GM12878 (cell line): ENCODE results near the gene SHROOM4. TPM values are rescaled to one million over a fixed set of nuclear protein-coding genes. Genes with fewer than 3 reads are reported as not detected.

Experiments used
- ATAC-seq: fragments of 200-7000 bp; cut with Tn5 transposase; 3 replicates; pipeline ENCODE4 v1.9.1; 2020; ENCODE audit warnings: mild to moderate bottlenecking, moderate library complexity
- BruUV-seq: library from RNA; stranded (reverse); fragments of 400-500 nt; replicated peaks from 2 replicates; lab custom pipeline; 2021; lab: Mats Ljungman, UMichigan
- CTCF ChIA-PET: fragments of 300-600 bp; sonication (Branson Sonifier 250); formaldehyde crosslinking; extraction: SDS; loops from one replicate; lab custom pipeline; 2021; ENCODE audit warnings: inconsistent platforms; lab: Yijun Ruan, JAX
- POLR2A ChIA-PET: fragments of 350-600 bp; formaldehyde crosslinking; extraction: SDS; loops from one replicate; lab custom pipeline; 2021; ENCODE audit warnings: inconsistent platforms; lab: Charles Lee
- RAD21 ChIA-PET: fragments of 300-600 bp; sonication (Branson Sonifier 250); formaldehyde crosslinking; loops from one replicate; lab custom pipeline; 2023; ENCODE audit warnings: antibody characterized with exemption; ENCODE audit not compliant: unreplicated experiment; lab: Charles Lee
- SMC1A ChIA-PET: fragments of 300-600 bp; sonication (Branson Sonifier 250); formaldehyde crosslinking; loops from one replicate; lab custom pipeline; 2023; ENCODE audit not compliant: unreplicated experiment, uncharacterized antibody; lab: Charles Lee
- DNase-seq: peaks from one replicate; pipeline ENCODE4 v3.0.0-alpha.2; 2011; ENCODE audit warnings: low read depth, low spot score
- FAIRE-seq: peaks from 3 replicates; lab custom pipeline; 2011; peaks lifted over from hg19 to GRCh38; lab: Jason Lieb, UNC
- H2AFZ ChIP-seq: 2 replicates; pipeline ENCODE4 v1.6.0; 2011; ENCODE audit warnings: low read depth, low read length, control low read depth; ENCODE audit not compliant: control insufficient read depth
- H3K27ac ChIP-seq: 2 replicates; pipeline ENCODE4 v1.5.1; 2011; ENCODE audit warnings: control low read depth; ENCODE audit not compliant: control insufficient read depth, insufficient read depth
- H3K27me3 ChIP-seq, 2 experiments: replicated peaks in 1 of 2; 2 replicates each; pipeline versions ENCODE4 v1.6.0 to v1.6.1; 2011; ENCODE audit warnings: low read length in 1 of 2; ENCODE audit not compliant: control insufficient read depth in 2 of 2, insufficient read depth in 2 of 2
- H3K36me3 ChIP-seq, 2 experiments: 2 replicates each; pipeline ENCODE4 v1.5.1; 2011; ENCODE audit warnings: low read length in 1 of 2; ENCODE audit not compliant: control insufficient read depth in 2 of 2, insufficient read depth in 2 of 2
- H3K4me1 ChIP-seq: 2 replicates; pipeline ENCODE4 v1.6.1; 2011; ENCODE audit warnings: mild to moderate bottlenecking, low read length, moderate library complexity, mixed read lengths; ENCODE audit not compliant: control insufficient read depth, insufficient read depth
- H3K4me2 ChIP-seq: 2 replicates; pipeline ENCODE4 v1.6.0; 2011; ENCODE audit warnings: control low read depth; ENCODE audit not compliant: control insufficient read depth, insufficient read depth
- H3K4me3 ChIP-seq: fragments of 200-600 bp; sonication (generic); 2 replicates; pipeline ENCODE4 v1.5.1; 2016
- H3K79me2 ChIP-seq: 2 replicates; pipeline ENCODE4 v1.6.0; 2011; ENCODE audit warnings: low read length; ENCODE audit not compliant: control insufficient read depth, insufficient read depth
- H3K9ac ChIP-seq: 2 replicates; pipeline ENCODE4 v1.8.0; 2011; ENCODE audit warnings: low read length, control low read depth, mixed read lengths; ENCODE audit not compliant: control insufficient read depth, insufficient read depth
- H3K9me3 ChIP-seq: replicated peaks from 3 replicates; pipeline ENCODE4 v1.5.1; 2011; ENCODE audit warnings: mild to moderate bottlenecking, low read length; ENCODE audit not compliant: control insufficient read depth, insufficient read depth
- H4K20me1 ChIP-seq: 2 replicates; pipeline ENCODE4 v1.6.0; 2011; ENCODE audit not compliant: control insufficient read depth, insufficient read depth
- ATF2 ChIP-seq: IDR thresholded peaks from 2 replicates; pipeline ENCODE4 v1.6.1; 2012; ENCODE audit warnings: low read length, inconsistent platforms
- BCL11A ChIP-seq: IDR thresholded peaks from 2 replicates; pipeline ENCODE4 v1.6.1; 2011; ENCODE audit warnings: low read depth, low read length
- CBX3 ChIP-seq: fragments of 200-600 bp; sonication (generic); IDR thresholded peaks from 2 replicates; pipeline ENCODE4 v1.6.1; 2016; ENCODE audit warnings: low read depth, borderline replicate concordance
- CEBPB ChIP-seq, 2 experiments: fragments of 150-350 bp in 1 of 2; IDR thresholded peaks; 2 replicates each; pipeline ENCODE4 v1.6.1; 2012 to 2014; ENCODE audit warnings: low read depth in 2 of 2, low read length in 2 of 2, borderline replicate concordance in 1 of 2, inconsistent platforms in 1 of 2
- CHD2 ChIP-seq: IDR thresholded peaks from 2 replicates; pipeline ENCODE4 v1.6.1; 2011; ENCODE audit warnings: low read depth, low read length, improper control_type of control experiment, borderline replicate concordance
- DPF2 ChIP-seq: fragments of 450-650 bp; IDR thresholded peaks from 2 replicates; pipeline ENCODE4 v1.6.1; 2017; ENCODE audit warnings: mild to moderate bottlenecking
- MXI1 ChIP-seq: fragments of 150-350 bp; IDR thresholded peaks from 2 replicates; pipeline ENCODE4 v1.6.1; 2011; ENCODE audit warnings: low read depth, mild to moderate bottlenecking, inconsistent platforms, low read length, improper control_type of control experiment
- MYB ChIP-seq: fragments of 150-350 bp; IDR thresholded peaks from 2 replicates; pipeline ENCODE4 v1.6.1; 2014; ENCODE audit warnings: mild to moderate bottlenecking, low read depth, low read length, borderline replicate concordance
- SIX5 ChIP-seq: IDR thresholded peaks from 2 replicates; pipeline ENCODE4 v1.6.1; 2011; ENCODE audit warnings: mild to moderate bottlenecking, low read depth, low read length, moderate library complexity; ENCODE audit not compliant: severe bottlenecking
- SMAD5 ChIP-seq: IDR thresholded peaks from 2 replicates; pipeline ENCODE4 v1.6.1; 2016; ENCODE audit warnings: antibody characterized with exemption, low read depth
- ZNF384 ChIP-seq: IDR thresholded peaks from 2 replicates; pipeline ENCODE4 v1.6.1; 2012; ENCODE audit warnings: low read depth, mild to moderate bottlenecking, low read length, improper control_type of control experiment, borderline replicate concordance
- WGBS: methylation state at CpG from one replicate; pipeline ENCODE4 v1.1.6; 2016; ENCODE audit warnings: low lambda C conversion rate; ENCODE audit not compliant: insufficient replicate concordance, insufficient coverage; ENCODE audit errors: missing lambda C conversion rate; 5-methylcytosine and 5-hydroxymethylcytosine counted together
- in situ Hi-C: fragments of 300-500 bp; cut with MboI; formaldehyde crosslinking; loops from 9 replicates; pipeline ENCODE4 v1.14.3; 2018; ENCODE audit warnings: mixed read lengths
- intact Hi-C: fragments of 100-400 bp; cut with micrococcal nuclease; formaldehyde crosslinking; loops from one replicate; pipeline ENCODE4 v1.14.2; 2022; ENCODE audit not compliant: unreplicated experiment
- polyA plus RNA-seq, 11 experiments: library from polyadenylated mRNA; depleted of rRNA in 4 of 11; unstranded in 6 of 11; stranded (reverse) in 5 of 11; fragments of >200 nt; fragmentation: Nextera tagmentation in 4 of 11; fragmentation: Illumina TruSeq in 1 of 11; extraction: Ambion mirVana in 4 of 11; extraction: Trizol in 1 of 11; gene quantifications; 1 replicate in 1 of 11; 2 replicates in 10 of 11; pipeline versions ENCODE4 v1.2.1 to v1.2.3, GENCODE V29; 2011 to 2016; ENCODE audit warnings: inconsistent platforms in 2 of 11, missing spikeins in 2 of 11, low read depth in 1 of 11
- total RNA-seq, 4 experiments: library from RNA; depleted of rRNA in 3 of 4; stranded (reverse); fragments of >200 nt in 3 of 4; fragmentation: Illumina TruSeq in 1 of 4; extraction: Trizol in 1 of 4; gene quantifications; 2 replicates each; pipeline versions ENCODE4 v1.2.1 to v1.2.3, GENCODE V29; 2013 to 2021
- TF ChIP-seq, protein P1 (sequence below): fragments of 450-650 bp; IDR thresholded peaks from 2 replicates; pipeline ENCODE4 v1.6.1; 2017; ENCODE audit warnings: borderline replicate concordance

The SHROOM4 gene
- total and polyA plus RNA-seq, 10 of the 15 experiments (the other 5 are each of a cell fraction or from before 2014, with no cell fraction given): 0.01 to 0.03 TPM; not detected in 8

GRCh38 chrX:50719614-50720013, 94.4 kb downstream of the SHROOM4 start:
- H3K27me3 ChIP-seq: no peaks in the 10 kb centered on the region
- H4K20me1 ChIP-seq: no peaks in the 10 kb centered on the region
- no peak overlapping the region for H3K9ac ChIP-seq
- BruUV-seq: no TSS peak
- no peak for FAIRE-seq
- SMC1A ChIA-PET: no interaction called here
- in situ Hi-C loops: no loop called here
- RAD21 ChIA-PET: no interaction called here
- no peak overlapping the region for H2AFZ ChIP-seq
- ATAC-seq: no peak
- 42% methylated on average over 2 of the region's 2 CpGs for whole genome bisulfite sequencing
- CTCF ChIA-PET: no interaction called here
- H3K4me1 ChIP-seq: no peaks in the 10 kb centered on the region
- POLR2A ChIA-PET: no interaction called here
- no peak overlapping the region for H3K27ac ChIP-seq
- intact Hi-C loops: no loop called here
- H3K36me3 ChIP-seq: no peaks in the 10 kb centered on the region
- TF ChIP-seq MYB (no peak), DPF2 (no peak), ZNF384 (no peak), CEBPB (IDR thresholded peaks at IDR 0.05; ENCODE audit: borderline replicate concordance in 1 of 2, low read depth in 2 of 2, low read length in 2 of 2) (no peak)
- no peak for DNase-seq
- no peaks in the 10 kb centered on the region for H3K79me2 ChIP-seq
- H3K4me3 ChIP-seq: no peak overlapping the region
- no peaks in the 10 kb centered on the region for H3K9me3 ChIP-seq
- H3K4me2 ChIP-seq: no peak overlapping the region

- ChIA-PET RAD21 (no interaction called here), POLR2A (no interaction called here), CTCF (no interaction called here), SMC1A (no interaction called here)
- Histone ChIP-seq H3K4me1 (no peaks in the 10 kb centered on the region), H3K4me2 (no peak overlapping the region), H3K27ac (no peak overlapping the region), H3K9me3 (no peaks in the 10 kb centered on the region), H3K36me3 (no peaks in the 10 kb centered on the region), H2AFZ (no peak overlapping the region), H3K9ac (no peak overlapping the region), H3K79me2 (no peaks in the 10 kb centered on the region), H4K20me1 (no peaks in the 10 kb centered on the region), H3K4me3 (no peak overlapping the region), H3K27me3 (no peaks in the 10 kb centered on the region)
- no peak for FAIRE-seq
- intact Hi-C loops (no loop called here), in situ Hi-C loops (no loop called here)
- BruUV-seq: no TSS peak
- no peak for DNase-seq
- 35% methylated on average over 1 of the region's 1 CpG for WGBS
- ATAC-seq: no peak
- TF ChIP-seq MXI1: no peak
- no peak for TF ChIP-seq CBX3
- TF ChIP-seq SMAD5: no peak
- TF ChIP-seq, protein P1, sequence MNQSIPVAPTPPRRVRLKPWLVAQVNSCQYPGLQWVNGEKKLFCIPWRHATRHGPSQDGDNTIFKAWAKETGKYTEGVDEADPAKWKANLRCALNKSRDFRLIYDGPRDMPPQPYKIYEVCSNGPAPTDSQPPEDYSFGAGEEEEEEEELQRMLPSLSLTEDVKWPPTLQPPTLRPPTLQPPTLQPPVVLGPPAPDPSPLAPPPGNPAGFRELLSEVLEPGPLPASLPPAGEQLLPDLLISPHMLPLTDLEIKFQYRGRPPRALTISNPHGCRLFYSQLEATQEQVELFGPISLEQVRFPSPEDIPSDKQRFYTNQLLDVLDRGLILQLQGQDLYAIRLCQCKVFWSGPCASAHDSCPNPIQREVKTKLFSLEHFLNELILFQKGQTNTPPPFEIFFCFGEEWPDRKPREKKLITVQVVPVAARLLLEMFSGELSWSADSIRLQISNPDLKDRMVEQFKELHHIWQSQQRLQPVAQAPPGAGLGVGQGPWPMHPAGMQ: no peak
- no peak for TF ChIP-seq ATF2
- no peak for TF ChIP-seq SIX5
- TF ChIP-seq CHD2: no peak
- no peak for TF ChIP-seq BCL11A
These were observed 95.2 kb downstream of the SHROOM4 start for GRCh38 chrX:50718776-50719175.
